ENCODE data around the gene HNRNPH1. TPM values are rescaled to one million over a fixed set of nuclear protein-coding genes. Genes with fewer than 3 reads are reported as not detected.

HNRNPH1 gene
- total RNA-seq, 1 donor from 2014 or later = 893 TPM

DNA sequence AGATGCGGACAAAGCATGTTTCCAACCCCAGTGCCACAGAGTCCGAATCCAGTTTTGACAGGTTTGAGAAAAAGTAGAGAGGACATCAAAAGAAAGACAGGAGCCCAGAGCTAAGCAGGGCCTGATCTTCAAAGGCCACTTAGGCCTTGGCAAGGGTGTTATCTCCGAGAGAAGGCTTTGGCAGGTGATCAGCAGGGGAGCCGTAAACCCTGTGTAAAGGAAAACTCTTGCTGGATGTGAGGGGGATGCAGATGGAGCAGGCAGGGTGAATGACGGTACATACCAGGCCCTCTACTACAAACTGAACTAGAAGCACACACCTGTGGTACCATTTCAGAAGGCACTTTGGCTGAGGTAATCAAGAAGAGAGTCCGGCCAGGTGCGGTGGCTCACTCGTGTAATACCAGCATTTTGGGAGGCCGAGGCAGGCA is 1.4 kb upstream of the HNRNPH1 start:
- peak overlapping the region; percentile 99 for H3K4me3 Mint-ChIP-seq
- H3K9me3 Mint-ChIP-seq = no peaks in the 10 kb centered on the region
- H3K36me3 Mint-ChIP-seq = peaks cover 35% of the 10 kb centered on the region
- peak overlapping the region; percentile 100 for H3K27ac Mint-ChIP-seq
- peaks cover 27% of the 10 kb centered on the region for H3K4me1 Mint-ChIP-seq (ENCODE audit: unreplicated experiment)
- no peak for TF ChIP-seq CTCF (conservative IDR thresholded peaks at IDR 0.05)
- no peak for DNase-seq (ENCODE audit: extremely low spot score, unreplicated experiment)
- H3K27me3 Mint-ChIP-seq = peaks cover 9% of the 10 kb centered on the region

DNA sequence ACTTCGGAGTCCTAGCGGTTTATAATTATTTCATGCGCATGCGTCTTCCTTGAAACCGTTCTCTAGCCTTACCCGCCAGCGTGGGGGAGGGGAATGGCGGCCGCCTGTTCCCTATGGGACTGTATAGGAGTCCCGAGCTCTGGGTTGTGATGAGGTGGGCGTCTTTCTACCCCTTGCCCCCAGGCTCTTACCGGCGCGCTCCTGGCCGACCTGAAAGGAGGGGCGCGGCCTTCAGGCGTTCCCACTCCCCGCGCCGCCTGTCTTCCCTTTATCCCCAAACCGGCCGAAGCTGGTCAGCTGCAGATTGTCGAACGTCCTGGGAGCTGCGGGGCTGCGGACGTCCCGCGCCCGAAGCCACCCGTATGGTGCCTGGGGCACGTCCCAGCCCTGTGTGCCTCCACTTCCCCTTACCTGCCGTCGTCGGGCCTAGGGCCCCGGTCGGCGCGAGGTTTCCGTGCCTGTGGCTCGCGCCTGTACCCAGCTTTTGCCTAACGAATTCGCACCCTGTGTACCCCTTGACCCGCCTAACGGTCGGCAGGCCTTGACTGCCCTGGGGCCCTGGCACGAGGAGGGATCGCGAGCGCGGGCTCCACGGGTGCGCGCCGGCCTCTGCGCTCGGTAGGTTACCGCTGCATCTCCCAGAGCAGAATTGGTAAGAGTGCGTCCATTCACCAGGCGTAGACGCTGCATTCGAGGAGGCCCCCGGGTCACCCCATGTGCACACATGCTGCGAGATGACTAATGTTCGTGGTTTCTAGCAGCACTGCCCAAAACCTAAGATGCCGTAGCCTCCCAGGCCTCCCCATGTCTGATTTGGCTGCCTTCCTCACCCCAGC is 653 bp upstream of the HNRNPH1 start:
- H3K9me3 Mint-ChIP-seq = no peaks in the 10 kb centered on the region
- peak; percentile 24 for TF ChIP-seq CTCF (conservative IDR thresholded peaks at IDR 0.05)
- no peak for DNase-seq (ENCODE audit: extremely low spot score, unreplicated experiment)
- H3K36me3 Mint-ChIP-seq = peaks cover 40% of the 10 kb centered on the region
- peaks cover 9% of the 10 kb centered on the region for H3K27me3 Mint-ChIP-seq
- H3K27ac Mint-ChIP-seq = peak overlapping the region; percentile 100
- peaks cover 30% of the 10 kb centered on the region for H3K4me1 Mint-ChIP-seq (ENCODE audit: unreplicated experiment)
- H3K4me3 Mint-ChIP-seq = peak overlapping the region; percentile 99

- peaks cover 9% of the 10 kb centered on the region for H3K27me3 Mint-ChIP-seq
- no peak for TF ChIP-seq CTCF (conservative IDR thresholded peaks at IDR 0.05)
- H3K4me3 Mint-ChIP-seq = peak overlapping the region; percentile 99
- DNase-seq (ENCODE audit: extremely low spot score, unreplicated experiment) = no peak
- peaks cover 59% of the 10 kb centered on the region for H3K36me3 Mint-ChIP-seq
- peak overlapping the region; percentile 100 for H3K27ac Mint-ChIP-seq
- no peaks in the 10 kb centered on the region for H3K9me3 Mint-ChIP-seq
- peaks cover 39% of the 10 kb centered on the region for H3K4me1 Mint-ChIP-seq (ENCODE audit: unreplicated experiment)
Observed at GRCh38 chr5:179621551-179622214, 1.8 kb downstream of the HNRNPH1 start.

DNA sequence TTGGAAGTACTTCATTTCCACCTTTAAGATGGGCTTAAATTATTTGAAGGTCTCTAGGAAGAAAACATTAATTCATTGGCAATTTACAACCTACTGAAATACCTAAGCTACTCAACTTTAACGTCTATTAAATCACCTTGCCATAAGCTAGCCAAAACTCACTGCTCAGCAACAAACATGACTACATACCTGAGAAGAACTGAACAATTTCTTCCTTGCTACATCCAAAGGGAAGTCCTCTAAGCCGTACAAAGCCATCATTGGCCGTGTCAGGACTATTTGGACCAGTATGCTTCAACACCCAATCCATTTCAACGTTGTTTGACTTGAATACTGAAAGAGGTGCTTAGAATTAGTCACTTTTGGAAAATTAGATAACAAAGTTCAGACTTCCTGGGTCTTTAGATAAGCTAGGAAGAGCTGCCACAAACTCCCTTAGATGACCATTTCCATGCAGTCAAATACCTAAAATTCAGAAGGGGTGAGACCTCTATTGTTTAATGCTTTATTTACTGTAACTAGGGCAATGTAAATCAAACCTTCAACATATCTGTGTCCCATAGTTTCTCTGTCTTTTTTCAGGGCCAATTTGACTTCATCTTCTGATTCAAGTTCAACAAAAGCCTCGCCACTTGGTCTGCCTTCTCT is 2.6 kb downstream of the HNRNPH1 start:
- DNase-seq (ENCODE audit: extremely low spot score, unreplicated experiment) = no peak
- peaks cover 39% of the 10 kb centered on the region for H3K4me1 Mint-ChIP-seq (ENCODE audit: unreplicated experiment)
- H3K27ac Mint-ChIP-seq = peak overlapping the region; percentile 100
- H3K27me3 Mint-ChIP-seq = peaks cover 9% of the 10 kb centered on the region
- peak overlapping the region; percentile 99 for H3K4me3 Mint-ChIP-seq
- no peak for TF ChIP-seq CTCF (conservative IDR thresholded peaks at IDR 0.05)
- no peaks in the 10 kb centered on the region for H3K9me3 Mint-ChIP-seq
- H3K36me3 Mint-ChIP-seq = peaks cover 68% of the 10 kb centered on the region

DNA sequence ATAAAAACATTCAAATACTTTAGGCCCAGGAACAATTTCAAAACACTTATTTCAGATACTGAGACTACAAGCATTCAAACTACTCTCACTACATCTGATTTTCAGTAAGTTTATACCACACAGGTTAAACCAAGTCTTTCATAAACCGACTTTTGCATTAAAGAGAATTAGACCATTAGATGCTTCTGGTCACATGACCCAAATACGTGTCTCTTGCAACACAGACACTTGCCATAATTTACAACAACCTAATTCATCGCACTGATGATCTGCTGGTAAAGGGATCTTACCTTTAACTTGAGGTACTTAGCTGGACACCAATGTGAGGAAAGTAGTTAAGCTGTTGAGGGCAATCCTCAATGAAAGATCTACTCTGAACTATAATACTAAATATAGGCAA is 3.2 kb downstream of the HNRNPH1 start:
- H3K4me1 Mint-ChIP-seq (ENCODE audit: unreplicated experiment) = peaks cover 39% of the 10 kb centered on the region
- no peak for TF ChIP-seq CTCF (conservative IDR thresholded peaks at IDR 0.05)
- H3K4me3 Mint-ChIP-seq = peak overlapping the region; percentile 99
- DNase-seq (ENCODE audit: extremely low spot score, unreplicated experiment) = no peak
- H3K36me3 Mint-ChIP-seq = peaks cover 71% of the 10 kb centered on the region
- H3K27me3 Mint-ChIP-seq = peaks cover 9% of the 10 kb centered on the region
- no peaks in the 10 kb centered on the region for H3K9me3 Mint-ChIP-seq
- peak overlapping the region; percentile 100 for H3K27ac Mint-ChIP-seq

Data from type B pancreatic cell (in vitro differentiated cells).